ENCODE data around the gene MEP1A. TPM values are rescaled to one million over a fixed set of nuclear protein-coding genes. Genes with fewer than 3 reads are reported as not detected.

MEP1A gene
- total and polyA plus RNA-seq, 8 donors, result 0.43 to 15.6 (median 9.8) TPM; not detected in 5

- intact Hi-C loops (cut with DNase I; ENCODE audit: low total_unique reads), result no loop called here
- H3K27ac ChIP-seq, result no peak overlapping the region
- H3K4me3 ChIP-seq, result no peak overlapping the region
- peak; percentile 45 to 85 for DNase-seq
- H3K36me3 ChIP-seq, result no peaks in the 10 kb centered on the region
- H3K9me3 ChIP-seq, result no peaks in the 10 kb centered on the region
- H3K27me3 ChIP-seq, result no peaks in the 10 kb centered on the region
- H3K4me1 ChIP-seq, result no peaks in the 10 kb centered on the region
- TF ChIP-seq POLR2A (IDR thresholded peaks at IDR 0.05), result no peak
- peak in 4 of 7 experiments; percentile 32 to 63 (median 42) for TF ChIP-seq CTCF (IDR thresholded peaks at IDR 0.05)
- 31 to 35% (median 33%) methylated on average over 6 of the region's 6 CpGs for WGBS, 5 donors
Measured at GRCh38 chr6:46781478-46782378, 11.5 kb upstream of the MEP1A start.

GRCh38 chr6:46784535-46784934 is 8.7 kb upstream of the MEP1A start:
- intact Hi-C loops (cut with DNase I; ENCODE audit: low total_unique reads), result no loop called here
- WGBS, 5 donors, result 60 to 77% (median 71%) methylated on average over 1 of the region's 1 CpG
- H3K4me1 ChIP-seq, result no peaks in the 10 kb centered on the region
- DNase-seq, result no peak
- no peak for TF ChIP-seq CTCF (IDR thresholded peaks at IDR 0.05)
- TF ChIP-seq EP300 (IDR thresholded peaks at IDR 0.05), result no peak
- TF ChIP-seq POLR2A (IDR thresholded peaks at IDR 0.05), result no peak
- TF ChIP-seq POLR2AphosphoS5 (IDR thresholded peaks at IDR 0.05), result no peak
- no peak overlapping the region for H3K4me3 ChIP-seq
- no peaks in the 10 kb centered on the region for H3K36me3 ChIP-seq
- H3K9me3 ChIP-seq, result no peaks in the 10 kb centered on the region
- H3K27me3 ChIP-seq, result no peaks in the 10 kb centered on the region
- no peak overlapping the region for H3K27ac ChIP-seq

GRCh38 chr6:46787871-46788540 is 5.2 kb upstream of the MEP1A start:
- intact Hi-C loops (cut with DNase I; ENCODE audit: low total_unique reads), result no loop called here
- no peaks in the 10 kb centered on the region for H3K9me3 ChIP-seq
- DNase-seq, result no peak
- no peaks in the 10 kb centered on the region for H3K27me3 ChIP-seq
- H3K27ac ChIP-seq, result no peak overlapping the region
- no peak overlapping the region for H3K4me3 ChIP-seq
- WGBS, 5 donors, result 84 to 97% (median 93%) methylated on average over 5 of the region's 5 CpGs
- TF ChIP-seq POLR2A (IDR thresholded peaks at IDR 0.05), result no peak
- no peak for TF ChIP-seq CTCF (IDR thresholded peaks at IDR 0.05)
- TF ChIP-seq POLR2AphosphoS5 (IDR thresholded peaks at IDR 0.05), result no peak
- no peak for TF ChIP-seq EP300 (IDR thresholded peaks at IDR 0.05)
- no peaks in the 10 kb centered on the region for H3K4me1 ChIP-seq
- no peaks in the 10 kb centered on the region for H3K36me3 ChIP-seq

GRCh38 chr6:46788791-46789190 is 4.4 kb upstream of the MEP1A start:
- WGBS, 5 donors, result 78 to 97% (median 94%) methylated on average over 3 of the region's 3 CpGs
- H3K36me3 ChIP-seq, result no peaks in the 10 kb centered on the region
- no peaks in the 10 kb centered on the region for H3K9me3 ChIP-seq
- no peak overlapping the region for H3K27ac ChIP-seq
- H3K27me3 ChIP-seq, result no peaks in the 10 kb centered on the region
- H3K4me3 ChIP-seq, result no peak overlapping the region
- intact Hi-C loops (cut with DNase I; ENCODE audit: low total_unique reads), result no loop called here
- TF ChIP-seq POLR2AphosphoS5 (IDR thresholded peaks at IDR 0.05) (no peak), EP300 (IDR thresholded peaks at IDR 0.05) (no peak), POLR2A (IDR thresholded peaks at IDR 0.05) (no peak), CTCF (IDR thresholded peaks at IDR 0.05) (no peak)
- no peaks in the 10 kb centered on the region for H3K4me1 ChIP-seq
- DNase-seq, result no peak
